Measurements from ENCODE around the gene DCST2. TPM values are rescaled to one million over a fixed set of nuclear protein-coding genes. Genes with fewer than 3 reads are reported as not detected.

Gene DCST2
- total and polyA plus RNA-seq, 2 of the 8 experiments (the other 6 are each of a cell fraction or from before 2014, with no cell fraction given): 0.43 to 2.1 TPM

- H3K9me3 ChIP-seq (ENCODE audit: insufficient read depth in 2 of 2, low read depth in 1 of 2, low read length in 1 of 2): no peaks in the 10 kb centered on the region
- ChIA-PET CTCF (ENCODE audit: partially characterized antibody) (interaction anchor here (1.0 to 33.9 kb wide), 6 partner anchors 2 to 106 kb away, joined by 3 to 907 read pairs (median 88); partner anchors contain the start of genes ADAM15, EFNA3, EFNA4 and KRTCAP2), POLR2A (ENCODE audit: partially characterized antibody) (interaction anchor here (1.6 to 1.7 kb wide), 2 partner anchors 9 to 48 kb away, joined by 3 to 5 read pairs; no protein-coding TSS in a partner anchor)
- 87% methylated on average over 8 of the region's 8 CpGs; no CpG with 5 or more reads in 1 of the 2 experiments for WGBS, 2 experiments (ENCODE audit: extremely low coverage in 1 of 2, insufficient coverage in 1 of 2, insufficient read length in 1 of 2, insufficient replicate concordance in 2 of 2, low coverage in 1 of 2, low lambda C conversion rate in 2 of 2, missing lambda C conversion rate in 1 of 2)
- peaks cover 10 to 20% of the 10 kb centered on the region in 2 experiments for H4K20me1 ChIP-seq (replicated peaks in 1 of 2; ENCODE audit: control insufficient read depth in 1 of 2, insufficient read depth in 2 of 2, low read length in 2 of 2)
- no peak overlapping the region for H3K4ac ChIP-seq (replicated peaks; ENCODE audit: insufficient read length, low read depth, low read length)
- H3K27me3 ChIP-seq (replicated peaks in 1 of 4; ENCODE audit: control insufficient read depth in 3 of 4, extremely low read depth in 1 of 4, insufficient read depth in 3 of 4, low read length in 3 of 4): peaks cover 0 to 7% (median 4%) of the 10 kb centered on the region in 4 experiments; a peak in 3 of 7 replicates
- peaks cover 0 to 12% (median 4%) of the 10 kb centered on the region in 4 experiments; a peak in 5 of 8 replicates for H3K36me3 ChIP-seq (ENCODE audit: control insufficient read depth in 2 of 4, insufficient read depth in 4 of 4, low read length in 3 of 4)
- H2AK5ac ChIP-seq (ENCODE audit: low read depth, low read length): no peak overlapping the region
- FAIRE-seq: no peak
- no peak overlapping the region for H3K9ac ChIP-seq (replicated peaks in 1 of 4; ENCODE audit: extremely low read depth in 1 of 4, low read depth in 3 of 4, low read length in 3 of 4)
- H3K27ac ChIP-seq (ENCODE audit: low read depth, low read length): no peak overlapping the region
- no peak overlapping the region for H2BK20ac ChIP-seq (ENCODE audit: low read length)
- H3K4me1 ChIP-seq (replicated peaks in 1 of 4; ENCODE audit: control insufficient read depth in 3 of 4, insufficient read depth in 4 of 4, low read length in 3 of 4): peaks cover 0 to 34% (median 18%) of the 10 kb centered on the region in 4 experiments; a peak in 6 of 7 replicates
- H3K4me3 ChIP-seq (ENCODE audit: extremely low read depth in 1 of 4, insufficient read depth in 2 of 4, low read depth in 3 of 4, low read length in 4 of 4): no peak overlapping the region
- no peak for DNase-seq (ENCODE audit: low read depth in 1 of 2, low spot score in 2 of 2)
- H3K14ac ChIP-seq (ENCODE audit: insufficient read length): no peak overlapping the region
- no peak overlapping the region for H4K8ac ChIP-seq (ENCODE audit: extremely low read depth, insufficient read depth, low read length)
- H2BK15ac ChIP-seq (ENCODE audit: low read length): no peak overlapping the region
- no peak overlapping the region for H3K23ac ChIP-seq (ENCODE audit: insufficient read length)
- H2BK5ac ChIP-seq (ENCODE audit: low read depth, low read length): no peak overlapping the region
- no peak overlapping the region for H2AFZ ChIP-seq (ENCODE audit: low read length)
- peaks cover 26% of the 10 kb centered on the region for H3K23me2 ChIP-seq (ENCODE audit: low read depth, low read length)
- no peak overlapping the region for H3K56ac ChIP-seq (replicated peaks; ENCODE audit: insufficient read length, low read depth, low read length)
- no peak overlapping the region for H3K18ac ChIP-seq (ENCODE audit: extremely low read depth, low read length)
- H3K79me2 ChIP-seq (ENCODE audit: control insufficient read depth in 1 of 2, insufficient read depth in 2 of 2, low read length in 2 of 2): peaks cover 0 to 15% of the 10 kb centered on the region in 2 experiments; a peak in 2 of 4 replicates
- no peak overlapping the region for H2BK12ac ChIP-seq (ENCODE audit: low read depth, low read length)
- no peak overlapping the region for H4K91ac ChIP-seq (replicated peaks; ENCODE audit: insufficient read length, low read length)
- H3K79me1 ChIP-seq (ENCODE audit: low read depth, low read length): no peaks in the 10 kb centered on the region
- H3K4me2 ChIP-seq (ENCODE audit: insufficient read depth in 1 of 2, low read depth in 2 of 2, low read length in 2 of 2): no peak overlapping the region
- H4K5ac ChIP-seq (ENCODE audit: insufficient read length, low read depth, low read length): no peak overlapping the region
- no peak overlapping the region for H2BK120ac ChIP-seq (replicated peaks; ENCODE audit: low read depth, low read length)
- no peak for TF ChIP-seq CHD2 (IDR thresholded peaks at IDR 0.05; ENCODE audit: low read length)
- TF ChIP-seq KDM4A (IDR thresholded peaks at IDR 0.05; ENCODE audit: low read depth, low read length, severe bottlenecking): no peak
- no peak for TF ChIP-seq CREB1 (IDR thresholded peaks at IDR 0.05)
- TF ChIP-seq SP4 (IDR thresholded peaks at IDR 0.05; ENCODE audit: low read length): no peak
- TF ChIP-seq GTF2F1 (IDR thresholded peaks at IDR 0.05; ENCODE audit: borderline replicate concordance, low read depth, low read length): no peak
- no peak for TF ChIP-seq POLR2AphosphoS5 (IDR thresholded peaks at IDR 0.05; ENCODE audit: low read depth, low read length)
- TF ChIP-seq GABPA (IDR thresholded peaks at IDR 0.05; ENCODE audit: borderline replicate concordance, insufficient read depth, low read length): no peak
- TF ChIP-seq TCF12 (IDR thresholded peaks at IDR 0.05; ENCODE audit: low read depth, low read length): no peak
- TF ChIP-seq PHF8 (conservative IDR thresholded peaks at IDR 0.05; ENCODE audit: low read depth, low read length): no peak
- TF ChIP-seq HDAC2 (IDR thresholded peaks at IDR 0.05; ENCODE audit: borderline replicate concordance in 1 of 2, low read depth in 2 of 2, low read length in 2 of 2): no peak
- TF ChIP-seq EGR1 (IDR thresholded peaks at IDR 0.05; ENCODE audit: borderline replicate concordance, low read depth, low read length): no peak
- TF ChIP-seq NANOG (IDR thresholded peaks at IDR 0.05; ENCODE audit: insufficient read depth, low read depth, low read length, poor library complexity, severe bottlenecking): no peak
Observed at GRCh38 chr1:155066777-155067176, 33.2 kb upstream of the DCST2 start.

All from H1 (cell line).